K562 (cell line): Measurements from ENCODE around the gene AP4S1. TPM values are rescaled to one million over a fixed set of nuclear protein-coding genes. Genes with fewer than 3 reads are reported as not detected.

Experiments used
- ATAC-seq: fragments of 200-7000 bp; cut with Tn5 transposase; 3 replicates; pipeline ENCODE4 v1.9.1; 2020; ENCODE audit warnings: moderate library complexity
- BruUV-seq: library from RNA; stranded (reverse); fragments of 400-500 nt; replicated peaks from 2 replicates; lab custom pipeline; 2021; lab: Mats Ljungman, UMichigan
- CTCF ChIA-PET: fragments of 300-600 bp; formaldehyde crosslinking; extraction: SDS; loops from one replicate; lab custom pipeline; 2021; ENCODE audit warnings: low intra/inter-chr PET ratio; lab: Yijun Ruan, JAX
- POLR2A ChIA-PET: fragments of 300-600, 350-650 bp; sonication (Branson Sonifier 250); formaldehyde crosslinking; extraction: SDS; loops from one replicate; lab custom pipeline; 2021; ENCODE audit warnings: antibody characterized with exemption, inconsistent platforms; lab: Yijun Ruan, JAX
- DNase-seq, 4 experiments: peaks; one replicate each; pipeline versions ENCODE4 v3.0.0 to v3.0.0-alpha.2; 2011 to 2018; ENCODE audit warnings: low spot score in 3 of 4, mixed read lengths in 3 of 4; ENCODE audit errors: extremely low read depth in 1 of 4
- FAIRE-seq: peaks from 2 replicates; lab custom pipeline; 2011; peaks lifted over from hg19 to GRCh38; lab: Jason Lieb, UNC
- H2AFZ ChIP-seq: 2 replicates; pipeline ENCODE4 v1.6.0; 2011; ENCODE audit warnings: low read depth, low read length, control low read depth, inconsistent platforms
- H3K27ac ChIP-seq: fragments of 200-600 bp; 3 replicates; pipeline ENCODE4 v1.8.0; 2011; ENCODE audit warnings: low read depth, mild to moderate bottlenecking, control low read depth, inconsistent platforms, low read length, moderate library complexity, mixed read lengths; ENCODE audit errors: extremely low read depth
- H3K27me3 ChIP-seq, 2 experiments: fragments of 300-600 bp in 1 of 2; 2 replicates in 1 of 2; 3 replicates in 1 of 2; pipeline versions ENCODE4 v1.6.0 to v1.8.0; 2011; ENCODE audit warnings: inconsistent platforms in 2 of 2, low read length in 2 of 2, mild to moderate bottlenecking in 1 of 2, mixed read lengths in 1 of 2, moderate library complexity in 1 of 2; ENCODE audit not compliant: control insufficient read depth in 2 of 2, insufficient read depth in 2 of 2
- H3K36me3 ChIP-seq: fragments of 300-600 bp; 3 replicates; pipeline ENCODE4 v1.8.0; 2011; ENCODE audit warnings: mild to moderate bottlenecking, low read length, inconsistent platforms; ENCODE audit not compliant: control insufficient read depth, insufficient read depth
- H3K4me1 ChIP-seq, 2 experiments: fragments of 200-600 bp in 1 of 2; replicated peaks in 1 of 2; 2 replicates in 1 of 2; 3 replicates in 1 of 2; pipeline versions ENCODE4 v1.5.1 to v1.8.0; 2011; ENCODE audit warnings: inconsistent platforms in 2 of 2, low read length in 2 of 2, mild to moderate bottlenecking in 1 of 2, mixed read lengths in 1 of 2, moderate library complexity in 1 of 2; ENCODE audit not compliant: control insufficient read depth in 2 of 2, insufficient read depth in 2 of 2
- H3K4me2 ChIP-seq: 2 replicates; pipeline ENCODE4 v1.6.1; 2011; ENCODE audit warnings: low read length, control low read depth, inconsistent platforms, mixed read lengths; ENCODE audit not compliant: insufficient read depth
- H3K4me3 ChIP-seq: fragments of 200-600 bp; sonication (generic), shearing (Covaris generic); 2 replicates; pipeline ENCODE4 v1.5.1; 2016; ENCODE audit warnings: control low read depth, inconsistent platforms
- H3K79me2 ChIP-seq: fragments of 200-600 bp; 3 replicates; pipeline ENCODE4 v1.8.0; 2011; ENCODE audit warnings: low read length, inconsistent platforms; ENCODE audit not compliant: control insufficient read depth, insufficient read depth
- H3K9ac ChIP-seq, 2 experiments: 2 replicates each; pipeline versions ENCODE4 v1.6.0 to v1.6.1; 2011; ENCODE audit warnings: low read depth in 2 of 2, low read length in 2 of 2, control low read depth in 1 of 2, inconsistent platforms in 1 of 2, mild to moderate bottlenecking in 1 of 2, mixed read lengths in 1 of 2; ENCODE audit not compliant: insufficient read depth in 1 of 2
- H3K9me1 ChIP-seq: one replicate; pipeline ENCODE4 v1.6.0; 2011; ENCODE audit warnings: inconsistent platforms, mild to moderate bottlenecking, low read length, moderate library complexity; ENCODE audit not compliant: control insufficient read depth, insufficient read depth
- H3K9me3 ChIP-seq: replicated peaks from 2 replicates; pipeline ENCODE4 v1.5.1; 2011; ENCODE audit warnings: low read depth, low read length, inconsistent platforms; ENCODE audit not compliant: control insufficient read depth, insufficient read depth
- H4K20me1 ChIP-seq: replicated peaks from 2 replicates; pipeline ENCODE4 v1.6.1; 2011; ENCODE audit warnings: low read length, inconsistent platforms, mixed read lengths; ENCODE audit not compliant: control insufficient read depth, insufficient read depth
- REST ChIP-seq, 2 experiments: fragments of 450-650 bp; formaldehyde crosslinking in 1 of 2; IDR thresholded peaks; 2 replicates each; pipeline versions ENCODE4 v1.4.0 to v1.6.1; 2014 to 2020; ENCODE audit warnings: mild to moderate bottlenecking in 2 of 2, borderline replicate concordance in 1 of 2, low read depth in 1 of 2
- ZBTB2 ChIP-seq: fragments of 450-650 bp; IDR thresholded peaks from 2 replicates; pipeline ENCODE4 v1.6.1; 2016; ENCODE audit warnings: antibody characterized with exemption
- ZNF197 ChIP-seq: fragments of 200-800 bp; sonication (Bioruptor generic); IDR thresholded peaks from 2 replicates; pipeline ENCODE4 v1.6.1; 2016; ENCODE audit warnings: low read depth, missing genetic modification characterization, missing compliant biosample characterization
- WGBS: fragments of 100-300 bp; shearing (Covaris generic); methylation state at CpG from one replicate; pipeline ENCODE4 v1.1.6; 2016; ENCODE audit warnings: low coverage, mixed read lengths; ENCODE audit not compliant: insufficient coverage; ENCODE audit errors: missing lambda C conversion rate; 5-methylcytosine and 5-hydroxymethylcytosine counted together
- in situ Hi-C: fragments of 300-500 bp; cut with MboI; formaldehyde crosslinking; loops from 4 replicates; pipeline ENCODE4 v1.15.0; 2018; ENCODE audit warnings: inconsistent platforms, mixed read lengths
- intact Hi-C: fragments of 100-400 bp; cut with micrococcal nuclease; formaldehyde crosslinking; loops from 2 replicates; pipeline ENCODE4 v1.14.2; 2022
- polyA plus RNA-seq, 8 experiments: library from polyadenylated mRNA; depleted of rRNA in 4 of 8; stranded (reverse) in 5 of 8; unstranded in 3 of 8; fragments of >200 nt; fragmentation: Nextera tagmentation in 2 of 8; fragmentation: Illumina TruSeq in 1 of 8; extraction: Ambion mirVana in 2 of 8; extraction: Trizol in 1 of 8; gene quantifications; 2 replicates each; pipeline versions ENCODE4 v1.2.1 to v1.2.3, GENCODE V29; 2011 to 2014; ENCODE audit warnings: inconsistent platforms in 1 of 8, missing spikeins in 1 of 8
- total RNA-seq, 7 experiments: library from RNA; depleted of rRNA in 6 of 7; stranded (reverse); fragments of >200 nt in 6 of 7; fragmentation: Illumina TruSeq in 2 of 7; extraction: Trizol in 2 of 7; gene quantifications; 2 replicates each; pipeline versions ENCODE4 v1.2.1 to v1.2.3, GENCODE V29; 2011 to 2021; ENCODE audit warnings: low replicate concordance in 1 of 7

The AP4S1 gene
- total and polyA plus RNA-seq, 9 of the 15 experiments (the other 6 are each of a cell fraction or from before 2014, with no cell fraction given), result 3.7 to 7.8 (median 5.9) TPM

DNA sequence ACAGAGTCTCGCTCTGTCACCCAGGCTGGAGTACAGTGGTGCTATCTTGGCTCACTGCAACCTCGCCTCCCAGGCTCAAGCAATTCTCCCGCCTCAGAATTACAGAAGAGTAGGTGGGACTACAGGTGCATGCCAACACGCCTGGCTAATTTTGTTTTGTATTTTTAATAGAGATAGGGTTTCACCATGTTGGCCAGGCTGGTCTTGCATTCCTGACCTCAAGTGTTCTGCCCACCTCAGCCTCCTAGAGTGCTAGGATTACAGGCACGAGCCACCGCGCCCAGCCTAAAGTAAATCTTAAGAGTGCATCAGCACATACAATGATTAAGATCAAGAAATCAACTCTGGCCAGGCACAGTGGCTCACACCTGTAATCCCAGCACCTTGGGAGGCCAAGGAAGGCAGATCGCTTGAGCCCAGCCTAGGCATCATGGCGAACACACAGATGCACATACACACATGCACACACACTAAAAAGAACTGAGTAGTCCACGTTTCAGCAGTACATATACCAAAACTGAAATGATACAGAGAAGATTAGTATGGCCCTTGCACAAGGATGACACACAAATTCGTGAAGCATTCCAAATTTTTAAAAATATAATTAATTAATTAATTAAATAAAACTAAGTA lies 117.1 kb downstream of the AP4S1 start:
- in situ Hi-C loops (no loop called here), intact Hi-C loops (no loop called here)

More for the DNA sequence above, 117.1 kb downstream of the AP4S1 start:
- POLR2A ChIA-PET, result no interaction called here
- peaks cover 82% of the 10 kb centered on the region; the same call in 2 of the 3 replicates for H3K36me3 ChIP-seq
- no TSS peak for BruUV-seq
- no peaks in the 10 kb centered on the region for H3K4me1 ChIP-seq
- H3K27me3 ChIP-seq, result no peaks in the 10 kb centered on the region
- no peak for DNase-seq
- no peak overlapping the region for H3K4me3 ChIP-seq
- H4K20me1 ChIP-seq, result no peaks in the 10 kb centered on the region
- H3K79me2 ChIP-seq, result no peaks in the 10 kb centered on the region
- TF ChIP-seq ZNF197 (CRISPR knock-in tag), result no peak
- no peak for TF ChIP-seq REST (IDR thresholded peaks at IDR 0.05; ENCODE audit: borderline replicate concordance)
- TF ChIP-seq REST (CRISPR knock-in tag; IDR thresholded peaks at IDR 0.05; ENCODE audit: low read depth), result no peak
- TF ChIP-seq ZBTB2, result no peak
- TF ChIP-seq, all 486 proteins: peak for 0
- no peak for FAIRE-seq
- Histone ChIP-seq H3K9me1 (no peaks in the 10 kb centered on the region), H3K9ac (no peak overlapping the region), H3K9me3 (no peaks in the 10 kb centered on the region), H2AFZ (no peak overlapping the region), H3K27ac (no peak overlapping the region), H3K4me2 (no peak overlapping the region)
- no peak for ATAC-seq
- 89% methylated on average over 9 of the region's 11 CpGs for whole genome bisulfite sequencing
- CTCF ChIA-PET, result no interaction called here
